SH-SY5Y (cell line): ENCODE results near the gene UBE2R2.

ENCODE experiments used
- GATA2 ChIP-seq: IDR thresholded peaks from 2 replicates; pipeline ENCODE4 v1.6.1; 2011; ENCODE audit warnings: mild to moderate bottlenecking, low read depth, low read length
- GATA3 ChIP-seq: IDR thresholded peaks from 2 replicates; pipeline ENCODE4 v1.6.1; 2011; ENCODE audit warnings: low read depth, mild to moderate bottlenecking, low read length, moderate library complexity

- TF ChIP-seq GATA3 (no peak), GATA2 (no peak)
Observed at GRCh38 chr9:33860200-33860871, 43.4 kb downstream of the UBE2R2 start.
